H1 (cell line): Measurements from ENCODE around the gene CDR2L. TPM values are rescaled to one million over a fixed set of nuclear protein-coding genes. Genes with fewer than 3 reads are reported as not detected.
A peak's percentile ranks its signal among the peaks of the same experiment; 100 is the strongest.

ENCODE experiments used
- CEBPB ChIP-seq: IDR thresholded peaks from 2 replicates; pipeline ENCODE4 v1.6.1; 2012; ENCODE audit warnings: low read depth, low read length
- CHD1 ChIP-seq: IDR thresholded peaks from 2 replicates; pipeline ENCODE4 v1.6.1; 2012; ENCODE audit warnings: low read depth, low read length, improper control_type of control experiment
- EGR1 ChIP-seq: IDR thresholded peaks from 2 replicates; pipeline ENCODE4 v1.6.1; 2011; ENCODE audit warnings: low read depth, low read length, borderline replicate concordance
- EP300 ChIP-seq, 2 experiments: IDR thresholded peaks; 1 replicate in 1 of 2; 2 replicates in 1 of 2; pipeline ENCODE4 v1.6.1; 2011 to 2012; ENCODE audit warnings: low read depth in 2 of 2, low read length in 2 of 2, mild to moderate bottlenecking in 2 of 2, borderline replicate concordance in 1 of 2, inconsistent platforms in 1 of 2, moderate library complexity in 1 of 2
- POLR2A ChIP-seq, 2 experiments: IDR thresholded peaks; 1 replicate in 1 of 2; 2 replicates in 1 of 2; pipeline ENCODE4 v1.6.1; 2011; ENCODE audit warnings: low read depth in 2 of 2, low read length in 2 of 2, mild to moderate bottlenecking in 2 of 2; ENCODE audit errors: control extremely low read depth in 1 of 2
- RBBP5 ChIP-seq: IDR thresholded peaks from 2 replicates; pipeline ENCODE4 v1.7.1; 2012; ENCODE audit warnings: low read depth, mild to moderate bottlenecking, inconsistent platforms, low read length, moderate library complexity, borderline replicate concordance
- SIN3A ChIP-seq, 2 experiments: IDR thresholded peaks in 1 of 2; conservative IDR thresholded peaks in 1 of 2; 2 replicates each; pipeline ENCODE4 v1.6.1; 2011 to 2012; ENCODE audit warnings: low read length in 2 of 2, improper control_type of control experiment in 1 of 2, low read depth in 1 of 2, mild to moderate bottlenecking in 1 of 2
- polyA plus RNA-seq, 7 experiments: library from polyadenylated mRNA; depleted of rRNA in 3 of 7; stranded (reverse) in 5 of 7; unstranded in 2 of 7; fragments of >200 nt in 5 of 7; fragments of 200-250 nt in 2 of 7; gene quantifications; 1 replicate in 5 of 7; 2 replicates in 1 of 7; 4 replicates in 1 of 7; pipeline versions ENCODE4 v1.2.1 to v1.2.3, GENCODE V29; 2011 to 2013; ENCODE audit warnings: missing spikeins in 2 of 7, mixed read lengths in 2 of 7
- total RNA-seq: library from RNA; stranded (reverse); fragmentation: NEBNext Ultra II Directional; extraction: Animal tissue kit (Norgen Biotek cat#: 25700); gene quantifications from 2 replicates; pipeline ENCODE4 v1.2.1, GENCODE V29; 2021
- TF ChIP-seq, protein P1 (sequence below), 3 experiments: IDR thresholded peaks; 1 replicate in 2 of 3; 2 replicates in 1 of 3; pipeline versions ENCODE4 v1.5.1 to v1.6.1; 2011; ENCODE audit warnings: low read length in 3 of 3, mild to moderate bottlenecking in 3 of 3, inconsistent platforms in 2 of 3, low read depth in 1 of 3, moderate library complexity in 1 of 3; ENCODE audit not compliant: insufficient read depth in 1 of 3; ENCODE audit errors: control extremely low read depth in 1 of 3
- TF ChIP-seq, protein P2 (sequence below): IDR thresholded peaks from 2 replicates; pipeline ENCODE4 v1.6.1; 2011; ENCODE audit warnings: low read length, improper control_type of control experiment
- TF ChIP-seq, protein P3 (sequence below): IDR thresholded peaks from 2 replicates; pipeline ENCODE4 v1.6.1; 2012; ENCODE audit warnings: inconsistent platforms

The CDR2L gene
- total and polyA plus RNA-seq, 2 of the 8 experiments (the other 6 are each of a cell fraction or from before 2014, with no cell fraction given), result 20.4 to 38.1 TPM

DNA sequence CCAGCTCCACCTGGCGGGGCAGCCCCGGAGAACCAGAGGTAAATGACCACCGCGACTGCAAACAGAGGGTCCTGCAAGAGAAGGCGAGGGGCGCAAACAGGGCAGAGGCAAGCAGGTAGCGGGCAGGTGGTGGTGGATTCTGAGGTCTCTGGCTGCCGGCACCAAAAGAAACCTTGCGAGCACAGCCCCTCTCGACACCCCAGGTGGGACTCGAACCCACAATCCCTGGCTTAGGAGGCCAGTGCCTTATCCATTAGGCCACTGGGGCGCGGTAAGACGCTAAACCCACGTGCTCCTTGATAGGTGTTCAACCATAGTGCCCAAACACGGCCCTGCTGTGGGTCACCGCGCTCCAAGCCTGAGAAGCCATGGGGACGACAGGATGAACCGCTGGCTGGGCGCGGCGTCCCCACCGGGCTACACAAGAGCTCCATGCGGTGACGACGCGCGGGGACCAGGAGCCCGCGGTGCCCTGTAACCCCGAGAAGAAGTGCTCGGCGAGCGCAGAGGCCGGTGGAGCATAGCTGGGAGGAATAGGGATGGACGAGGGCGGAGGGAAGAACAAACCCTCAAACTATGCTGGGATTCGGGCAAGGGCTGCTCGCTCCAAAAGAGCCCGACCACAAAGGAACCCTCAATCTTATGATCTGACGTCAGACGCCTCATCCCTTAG is 46.9 kb downstream of the CDR2L start (continued):
- peak; percentile 12 to 79; a peak in 3 of 4 replicates for TF ChIP-seq SIN3A (conservative IDR thresholded peaks at IDR 0.05 in 1 of 2, IDR thresholded peaks at IDR 0.05 in 1 of 2; ENCODE audit: low read depth in 1 of 2, low read length in 2 of 2)
- peak; percentile 40; the same call in 1 of the 2 replicates for TF ChIP-seq CEBPB
- peak; percentile 41 to 43; a peak in 2 of 3 replicates for TF ChIP-seq POLR2A (IDR thresholded peaks at IDR 0.05; ENCODE audit: control extremely low read depth in 1 of 2, low read depth in 2 of 2, low read length in 2 of 2)
- peak; percentile 100; the same call in 1 of the 2 replicates for TF ChIP-seq RBBP5
- TF ChIP-seq EGR1, result no peak
- TF ChIP-seq, protein P1, sequence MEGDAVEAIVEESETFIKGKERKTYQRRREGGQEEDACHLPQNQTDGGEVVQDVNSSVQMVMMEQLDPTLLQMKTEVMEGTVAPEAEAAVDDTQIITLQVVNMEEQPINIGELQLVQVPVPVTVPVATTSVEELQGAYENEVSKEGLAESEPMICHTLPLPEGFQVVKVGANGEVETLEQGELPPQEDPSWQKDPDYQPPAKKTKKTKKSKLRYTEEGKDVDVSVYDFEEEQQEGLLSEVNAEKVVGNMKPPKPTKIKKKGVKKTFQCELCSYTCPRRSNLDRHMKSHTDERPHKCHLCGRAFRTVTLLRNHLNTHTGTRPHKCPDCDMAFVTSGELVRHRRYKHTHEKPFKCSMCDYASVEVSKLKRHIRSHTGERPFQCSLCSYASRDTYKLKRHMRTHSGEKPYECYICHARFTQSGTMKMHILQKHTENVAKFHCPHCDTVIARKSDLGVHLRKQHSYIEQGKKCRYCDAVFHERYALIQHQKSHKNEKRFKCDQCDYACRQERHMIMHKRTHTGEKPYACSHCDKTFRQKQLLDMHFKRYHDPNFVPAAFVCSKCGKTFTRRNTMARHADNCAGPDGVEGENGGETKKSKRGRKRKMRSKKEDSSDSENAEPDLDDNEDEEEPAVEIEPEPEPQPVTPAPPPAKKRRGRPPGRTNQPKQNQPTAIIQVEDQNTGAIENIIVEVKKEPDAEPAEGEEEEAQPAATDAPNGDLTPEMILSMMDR (IDR thresholded peaks at IDR 0.05; ENCODE audit: control extremely low read depth in 1 of 3, insufficient read depth in 1 of 3, low read depth in 1 of 3, low read length in 3 of 3), result peak in 1 of 3 experiments; percentile 5; a peak in 1 of 4 replicates
- TF ChIP-seq EP300 (IDR thresholded peaks at IDR 0.05; ENCODE audit: borderline replicate concordance in 1 of 2, low read depth in 2 of 2, low read length in 2 of 2), result no peak
- 0 out of 2 replicates have a peak, but pooled peaks have one; percentile 29 for TF ChIP-seq CHD1
- TF ChIP-seq, protein P2, sequence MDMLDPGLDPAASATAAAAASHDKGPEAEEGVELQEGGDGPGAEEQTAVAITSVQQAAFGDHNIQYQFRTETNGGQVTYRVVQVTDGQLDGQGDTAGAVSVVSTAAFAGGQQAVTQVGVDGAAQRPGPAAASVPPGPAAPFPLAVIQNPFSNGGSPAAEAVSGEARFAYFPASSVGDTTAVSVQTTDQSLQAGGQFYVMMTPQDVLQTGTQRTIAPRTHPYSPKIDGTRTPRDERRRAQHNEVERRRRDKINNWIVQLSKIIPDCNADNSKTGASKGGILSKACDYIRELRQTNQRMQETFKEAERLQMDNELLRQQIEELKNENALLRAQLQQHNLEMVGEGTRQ, result peak; percentile 35; the same call in 1 of the 2 replicates
- TF ChIP-seq, protein P3, sequence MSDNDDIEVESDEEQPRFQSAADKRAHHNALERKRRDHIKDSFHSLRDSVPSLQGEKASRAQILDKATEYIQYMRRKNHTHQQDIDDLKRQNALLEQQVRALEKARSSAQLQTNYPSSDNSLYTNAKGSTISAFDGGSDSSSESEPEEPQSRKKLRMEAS, result peak; percentile 91
- TF ChIP-seq, all 59 proteins: peak for 22
